ENCODE data around the gene TMEM231.

TMEM231 gene

DNA sequence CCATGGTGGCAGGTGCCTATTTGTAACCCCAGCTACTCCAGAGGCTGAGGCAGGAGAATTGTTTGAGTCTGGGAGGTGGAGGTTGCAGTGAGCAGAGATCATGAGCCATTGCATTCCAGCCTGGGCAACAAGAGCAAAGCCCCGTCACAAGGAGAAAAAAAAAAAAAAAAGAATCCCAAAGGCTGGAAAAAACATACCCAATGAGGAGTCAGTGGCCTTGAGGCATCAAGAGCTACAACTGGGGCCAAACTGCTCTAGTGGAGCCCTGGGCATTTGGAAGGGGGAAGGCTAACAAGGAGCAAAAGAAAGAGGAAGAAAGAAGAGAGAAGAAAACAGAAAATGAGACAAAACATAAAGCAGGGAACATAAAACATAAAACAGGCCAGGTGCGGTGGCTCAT lies 67.7 kb downstream of the TMEM231 start:
- DNase-seq (ENCODE audit: low read depth, low spot score) = no peak
